Measurements from ENCODE around the gene TRMT6. TPM values are rescaled to one million over a fixed set of nuclear protein-coding genes. Genes with fewer than 3 reads are reported as not detected.

Gene TRMT6
- total RNA-seq, 2 donors from 2014 or later: 16.1 to 19.8 TPM

Other genes starting within 250 kb of the TRMT6 start
- 10 to 100 TPM; 11.2 to 14.9 TPM for gene SHLD1, start 200.1 kb downstream of the TRMT6 start, total RNA-seq
- gene CHGB, start 39.0 kb downstream of the TRMT6 start, total RNA-seq: under 1 TPM; 0.10 to 0.25 TPM
- 10 to 100 TPM; 38.8 to 62.9 TPM for gene MCM8, start 119 bp upstream of the TRMT6 start, total RNA-seq
- gene CRLS1, start 55.6 kb upstream of the TRMT6 start, total RNA-seq: 10 to 100 TPM; 18.6 to 59.3 TPM
- not detected for gene LRRN4, start 103.5 kb upstream of the TRMT6 start, total RNA-seq
- gene FERMT1, start 172.5 kb upstream of the TRMT6 start, total RNA-seq: under 1 TPM in 1 of 2 donors, not detected in 1; 0.23 TPM